HG03571 (cell line): ENCODE measurements around the gene DNAL1.

ENCODE experiments used
- ATAC-seq: cut with Tn5 transposase; IDR thresholded peaks from one replicate; pipeline ENCODE4 v1.9.1; 2021; ENCODE audit not compliant: unreplicated experiment

The DNAL1 gene

GRCh38 chr14:73722581-73722980 is 77.8 kb downstream of the DNAL1 start:
- no peak for ATAC-seq

- peak; percentile 54 for ATAC-seq
These were observed 78.6 kb downstream of the DNAL1 start for GRCh38 chr14:73723406-73723796.

GRCh38 chr14:73723797-73724661 is 79.2 kb downstream of the DNAL1 start:
- peak; percentile 20 for ATAC-seq

- ATAC-seq: no peak
These were observed 79.9 kb downstream of the DNAL1 start for GRCh38 chr14:73724696-73725095.

GRCh38 chr14:73725116-73726024 is 80.6 kb downstream of the DNAL1 start:
- no peak for ATAC-seq

GRCh38 chr14:73726025-73726961 is 81.5 kb downstream of the DNAL1 start:
- no peak for ATAC-seq

- no peak for ATAC-seq
These were observed 82.4 kb downstream of the DNAL1 start for GRCh38 chr14:73727166-73727565.

- ATAC-seq: no peak
These were observed 84.0 kb downstream of the DNAL1 start for GRCh38 chr14:73728717-73729330.

- no peak for ATAC-seq
These were observed 84.9 kb downstream of the DNAL1 start for GRCh38 chr14:73729556-73730265.

GRCh38 chr14:73731111-73731510 is 86.3 kb downstream of the DNAL1 start:
- no peak for ATAC-seq

GRCh38 chr14:73732006-73732405 is 87.2 kb downstream of the DNAL1 start:
- ATAC-seq: no peak

- no peak for ATAC-seq
These were observed 92.1 kb downstream of the DNAL1 start for GRCh38 chr14:73736842-73737241.

GRCh38 chr14:73738518-73739173 is 93.9 kb downstream of the DNAL1 start:
- no peak for ATAC-seq

- ATAC-seq: no peak
These were observed 94.5 kb downstream of the DNAL1 start for GRCh38 chr14:73739174-73739898.

GRCh38 chr14:73739899-73740617 is 95.3 kb downstream of the DNAL1 start:
- ATAC-seq: no peak

GRCh38 chr14:73740618-73741326 is 96.0 kb downstream of the DNAL1 start:
- ATAC-seq: no peak

GRCh38 chr14:73741386-73741875 is 96.6 kb downstream of the DNAL1 start:
- ATAC-seq: peak; percentile 36
